ENCODE measurements around the gene TIGAR. TPM values are rescaled to one million over a fixed set of nuclear protein-coding genes. Genes with fewer than 3 reads are reported as not detected.

TIGAR gene
- total RNA-seq, 5 donors from 2014 or later (not counting 1 experiment from before 2014, with no cell fraction given): 6.7 to 11.4 (median 7.5) TPM

DNA sequence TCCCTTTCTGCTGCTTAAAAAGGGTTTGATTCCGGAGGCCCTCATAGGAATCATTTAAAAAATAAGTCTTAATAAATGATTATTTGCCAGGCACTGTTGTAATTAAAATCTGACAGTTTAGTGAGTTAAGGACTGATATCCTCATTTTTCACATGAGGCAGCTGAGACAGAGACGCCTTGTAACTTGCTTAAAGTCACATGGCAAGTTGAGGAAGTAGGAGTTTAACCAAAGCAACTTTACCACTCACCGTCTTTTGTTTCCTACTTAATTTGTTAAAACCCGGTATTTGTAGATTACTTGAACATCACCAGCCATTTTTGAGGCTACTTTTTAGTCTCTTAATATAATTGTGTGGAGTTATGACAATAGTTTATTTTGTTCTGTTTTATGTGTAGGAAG lies 2.4 kb downstream of the TIGAR start:
- H3K27ac Mint-ChIP-seq: peak overlapping the region in 1 of 2 donors; percentile 23
- H3K9me3 Mint-ChIP-seq: no peaks in the 10 kb centered on the region
- WGBS (ENCODE audit: insufficient coverage): no CpG with 5 or more reads among the region's 4 CpGs
- ATAC-seq (replicated peaks in 1 of 4): no peak
- peaks cover 46 to 49% (median 48%) of the 10 kb centered on the region in 3 donors for H3K4me1 Mint-ChIP-seq
- CTCF ChIA-PET: interaction anchor here in 1 of 2 donors (0.7 kb wide), 1 partner anchor 523 kb away, joined by 5 read pairs; no protein-coding TSS in a partner anchor
- H3K27me3 ChIP-seq (replicated peaks in 1 of 2; ENCODE audit: control insufficient read depth in 2 of 2, extremely low read depth in 1 of 2, insufficient read depth in 2 of 2, low read length in 1 of 2): no peaks in the 10 kb centered on the region
- no peaks in the 10 kb centered on the region for H3K36me3 ChIP-seq (ENCODE audit: control insufficient read depth in 2 of 2, extremely low read depth in 1 of 2, insufficient read depth in 1 of 2, low read length in 1 of 2)
- no peak for DNase-seq
- no peaks in the 10 kb centered on the region for H3K27me3 Mint-ChIP-seq
- H3K4me3 Mint-ChIP-seq: no peak overlapping the region
- POLR2A ChIA-PET: interaction anchor here in 1 of 2 donors (0.6 to 0.7 kb wide), 2 partner anchors 13 to 448 kb away, joined by 3 to 8 read pairs; no protein-coding TSS in a partner anchor
- peaks cover 19 to 22% of the 10 kb centered on the region in 2 experiments for H3K4me1 ChIP-seq (ENCODE audit: control insufficient read depth in 1 of 2, extremely low read depth in 1 of 2, insufficient read depth in 2 of 2, low read length in 2 of 2)
- H3K27ac ChIP-seq (ENCODE audit: low read length): no peak overlapping the region
- H3K9me3 ChIP-seq: no peaks in the 10 kb centered on the region
- peaks cover 3% of the 10 kb centered on the region for H3K36me3 Mint-ChIP-seq
- H3K4me3 ChIP-seq (ENCODE audit: control insufficient read depth in 1 of 2, extremely low read depth in 1 of 2, low read length in 1 of 2): no peak overlapping the region

DNA sequence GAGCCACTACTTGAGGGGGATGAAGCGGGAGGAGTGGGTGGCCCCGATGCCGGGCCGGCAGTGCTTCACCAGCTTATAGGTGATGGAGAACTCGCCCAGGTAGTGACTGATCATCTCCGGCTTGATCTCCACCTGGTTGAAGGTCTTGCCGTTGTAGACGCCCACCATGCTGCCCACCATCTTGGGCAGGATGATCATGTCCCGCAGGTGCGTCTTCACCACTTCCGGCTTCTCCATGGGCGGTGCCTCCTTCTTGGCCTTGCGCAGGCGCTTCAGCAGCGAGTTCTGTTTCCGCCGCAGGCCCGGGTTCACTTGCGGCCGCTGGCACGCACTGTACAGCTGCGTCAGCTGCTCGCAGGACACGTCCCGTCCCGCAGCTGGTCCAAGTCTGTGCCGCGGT lies 3.4 kb downstream of the TIGAR start:
- Mint-ChIP-seq H3K27ac (no peak overlapping the region), H3K27me3 (no peaks in the 10 kb centered on the region), H3K9me3 (no peaks in the 10 kb centered on the region), H3K36me3 (peaks cover 6% of the 10 kb centered on the region), H3K4me1 (peaks cover 48 to 52% (median 49%) of the 10 kb centered on the region in 3 donors), H3K4me3 (no peak overlapping the region)
- ATAC-seq (replicated peaks in 1 of 4) (no peak), DNase-seq (no peak)
- no peak overlapping the region for H3K27ac ChIP-seq (ENCODE audit: low read length)
- ChIA-PET CTCF (interaction anchor here (0.6 to 1.7 kb wide), 2 partner anchors 13 to 26 kb away, joined by 4 read pairs; no protein-coding TSS in a partner anchor), POLR2A (interaction anchor here in 1 of 2 donors (0.6 kb wide), 1 partner anchor 427 kb away, joined by 11 read pairs; no protein-coding TSS in a partner anchor)
- no peaks in the 10 kb centered on the region for H3K9me3 ChIP-seq
- H3K36me3 ChIP-seq (ENCODE audit: control insufficient read depth in 2 of 2, extremely low read depth in 1 of 2, insufficient read depth in 1 of 2, low read length in 1 of 2): no peaks in the 10 kb centered on the region
- H3K27me3 ChIP-seq (replicated peaks in 1 of 2; ENCODE audit: control insufficient read depth in 2 of 2, extremely low read depth in 1 of 2, insufficient read depth in 2 of 2, low read length in 1 of 2): no peaks in the 10 kb centered on the region
- 97% methylated on average over 24 of the region's 28 CpGs for WGBS (ENCODE audit: insufficient coverage)
- H3K4me1 ChIP-seq (ENCODE audit: control insufficient read depth in 1 of 2, extremely low read depth in 1 of 2, insufficient read depth in 2 of 2, low read length in 2 of 2): peaks cover 19 to 22% of the 10 kb centered on the region in 2 experiments
- H3K4me3 ChIP-seq (ENCODE audit: control insufficient read depth in 1 of 2, extremely low read depth in 1 of 2, low read length in 1 of 2): no peak overlapping the region

- Histone ChIP-seq H3K9me3 (no peaks in the 10 kb centered on the region), H3K4me3 (ENCODE audit: control insufficient read depth in 1 of 2, extremely low read depth in 1 of 2, low read length in 1 of 2) (no peak overlapping the region), H3K36me3 (ENCODE audit: control insufficient read depth in 2 of 2, extremely low read depth in 1 of 2, insufficient read depth in 1 of 2, low read length in 1 of 2) (peaks cover 0 to 4% of the 10 kb centered on the region in 2 donors), H3K4me1 (ENCODE audit: control insufficient read depth in 1 of 2, extremely low read depth in 1 of 2, insufficient read depth in 2 of 2, low read length in 2 of 2) (peaks cover 15% of the 10 kb centered on the region in 2 experiments), H3K27ac (ENCODE audit: low read length) (no peak overlapping the region), H3K27me3 (replicated peaks in 1 of 2; ENCODE audit: control insufficient read depth in 2 of 2, extremely low read depth in 1 of 2, insufficient read depth in 2 of 2, low read length in 1 of 2) (no peaks in the 10 kb centered on the region)
- no CpG with 5 or more reads among the region's 3 CpGs for WGBS (ENCODE audit: insufficient coverage)
- Mint-ChIP-seq H3K4me3 (no peak overlapping the region), H3K27me3 (no peaks in the 10 kb centered on the region), H3K4me1 (peaks cover 39 to 50% (median 42%) of the 10 kb centered on the region in 3 donors), H3K36me3 (peaks cover 6% of the 10 kb centered on the region), H3K27ac (no peak overlapping the region), H3K9me3 (no peaks in the 10 kb centered on the region)
- ChIA-PET POLR2A (interaction anchor here in 1 of 2 donors (0.6 to 0.9 kb wide), 2 partner anchors 20 to 608 kb away, joined by 6 read pairs; no protein-coding TSS in a partner anchor), CTCF (interaction anchor here in 1 of 2 donors (0.7 kb wide), 1 partner anchor 551 kb away, joined by 11 read pairs; no protein-coding TSS in a partner anchor)
- DNase-seq (no peak), ATAC-seq (replicated peaks in 1 of 4) (no peak)
These were observed 5.0 kb downstream of the TIGAR start for GRCh38 chr12:4325966-4326365.

DNA sequence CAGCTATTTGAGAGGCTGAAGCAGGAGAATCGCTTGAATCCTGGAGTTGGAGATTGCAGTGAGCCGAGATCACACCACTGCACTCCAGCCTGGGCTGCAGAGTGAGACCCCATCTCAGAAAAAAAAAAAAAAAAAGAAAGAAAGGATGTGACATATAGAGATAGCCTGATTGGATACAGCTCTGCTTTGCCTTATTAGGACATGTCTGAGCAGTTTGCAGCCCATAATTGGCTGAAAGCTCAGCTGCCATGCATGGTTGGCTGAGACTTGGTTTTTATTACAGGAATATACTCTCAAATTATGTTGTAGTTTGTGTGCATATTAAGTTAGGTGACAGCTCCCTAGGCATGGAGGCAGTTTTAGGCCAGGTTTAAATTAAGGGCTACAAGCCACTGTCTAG lies 6.3 kb downstream of the TIGAR start:
- ChIA-PET POLR2A (no interaction called here), CTCF (interaction anchor here in 1 of 2 donors (0.6 kb wide), 2 partner anchors 10 to 31 kb away, joined by 3 to 4 read pairs; no protein-coding TSS in a partner anchor)
- H3K9me3 ChIP-seq: no peaks in the 10 kb centered on the region
- H3K27ac ChIP-seq (ENCODE audit: low read length): no peak overlapping the region
- H3K9me3 Mint-ChIP-seq: no peaks in the 10 kb centered on the region
- H3K27me3 Mint-ChIP-seq: no peaks in the 10 kb centered on the region
- peaks cover 28 to 45% (median 38%) of the 10 kb centered on the region in 3 donors for H3K4me1 Mint-ChIP-seq
- WGBS (ENCODE audit: insufficient coverage): 94% methylated on average over 2 of the region's 2 CpGs
- no peak for ATAC-seq (replicated peaks in 1 of 4)
- no peaks in the 10 kb centered on the region for H3K27me3 ChIP-seq (replicated peaks in 1 of 2; ENCODE audit: control insufficient read depth in 2 of 2, extremely low read depth in 1 of 2, insufficient read depth in 2 of 2, low read length in 1 of 2)
- peaks cover 5 to 12% of the 10 kb centered on the region in 2 experiments for H3K4me1 ChIP-seq (ENCODE audit: control insufficient read depth in 1 of 2, extremely low read depth in 1 of 2, insufficient read depth in 2 of 2, low read length in 2 of 2)
- H3K27ac Mint-ChIP-seq: no peak overlapping the region
- H3K36me3 ChIP-seq (ENCODE audit: control insufficient read depth in 2 of 2, extremely low read depth in 1 of 2, insufficient read depth in 1 of 2, low read length in 1 of 2): peaks cover 0 to 8% of the 10 kb centered on the region in 2 donors
- peaks cover 15% of the 10 kb centered on the region for H3K36me3 Mint-ChIP-seq
- no peak for DNase-seq
- no peak overlapping the region for H3K4me3 ChIP-seq (ENCODE audit: control insufficient read depth in 1 of 2, extremely low read depth in 1 of 2, low read length in 1 of 2)
- H3K4me3 Mint-ChIP-seq: no peak overlapping the region

GRCh38 chr12:4330203-4330602 lies 9.2 kb downstream of the TIGAR start:
- H3K36me3 Mint-ChIP-seq: peaks cover 25% of the 10 kb centered on the region
- Histone ChIP-seq H3K27me3 (replicated peaks in 1 of 2; ENCODE audit: control insufficient read depth in 2 of 2, extremely low read depth in 1 of 2, insufficient read depth in 2 of 2, low read length in 1 of 2) (no peaks in the 10 kb centered on the region), H3K36me3 (ENCODE audit: control insufficient read depth in 2 of 2, extremely low read depth in 1 of 2, insufficient read depth in 1 of 2, low read length in 1 of 2) (peaks cover 0 to 16% of the 10 kb centered on the region in 2 donors), H3K27ac (ENCODE audit: low read length) (no peak overlapping the region), H3K4me1 (ENCODE audit: control insufficient read depth in 1 of 2, extremely low read depth in 1 of 2, insufficient read depth in 2 of 2, low read length in 2 of 2) (no peaks in the 10 kb centered on the region), H3K9me3 (no peaks in the 10 kb centered on the region), H3K4me3 (ENCODE audit: control insufficient read depth in 1 of 2, extremely low read depth in 1 of 2, low read length in 1 of 2) (no peak overlapping the region)
- POLR2A ChIA-PET: interaction anchor here in 1 of 2 donors (0.8 kb wide), 1 partner anchor 460 kb away, joined by 3 read pairs; no protein-coding TSS in a partner anchor
- no peak overlapping the region for H3K27ac Mint-ChIP-seq
- CTCF ChIA-PET: interaction anchor here in 1 of 2 donors (0.7 kb wide), 1 partner anchor 36 kb away, joined by 3 read pairs; no protein-coding TSS in a partner anchor
- WGBS (ENCODE audit: insufficient coverage): no CpG with 5 or more reads among the region's 3 CpGs
- DNase-seq (no peak), ATAC-seq (replicated peaks in 1 of 4) (no peak)
- no peaks in the 10 kb centered on the region for H3K27me3 Mint-ChIP-seq
- no peak overlapping the region for H3K4me3 Mint-ChIP-seq
- no peaks in the 10 kb centered on the region for H3K9me3 Mint-ChIP-seq
- H3K4me1 Mint-ChIP-seq: peaks cover 16 to 26% (median 20%) of the 10 kb centered on the region in 3 donors

DNA sequence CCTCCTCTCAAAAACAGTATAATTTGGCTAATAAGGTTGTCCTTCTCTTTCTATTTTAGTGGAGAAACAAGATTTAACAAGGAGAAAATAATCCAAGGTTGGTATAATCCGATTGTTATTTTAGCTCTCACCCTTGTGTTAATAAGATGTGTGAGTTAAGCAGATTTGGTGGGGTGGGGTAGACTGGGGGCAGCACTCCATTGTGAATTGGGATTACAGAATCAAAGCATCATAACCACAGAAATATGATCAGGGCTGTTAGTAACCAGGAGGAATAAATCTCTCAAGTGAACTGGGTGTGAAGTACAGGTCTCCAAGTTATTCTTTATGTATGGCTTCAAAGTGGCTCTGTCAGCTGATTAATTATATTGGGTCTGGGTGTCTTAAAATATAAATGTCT lies 10.2 kb downstream of the TIGAR start:
- Histone ChIP-seq H3K4me1 (ENCODE audit: control insufficient read depth in 1 of 2, extremely low read depth in 1 of 2, insufficient read depth in 2 of 2, low read length in 2 of 2) (no peaks in the 10 kb centered on the region), H3K4me3 (ENCODE audit: control insufficient read depth in 1 of 2, extremely low read depth in 1 of 2, low read length in 1 of 2) (no peak overlapping the region), H3K36me3 (ENCODE audit: control insufficient read depth in 2 of 2, extremely low read depth in 1 of 2, insufficient read depth in 1 of 2, low read length in 1 of 2) (peaks cover 0 to 16% of the 10 kb centered on the region in 2 donors), H3K27ac (ENCODE audit: low read length) (no peak overlapping the region), H3K9me3 (no peaks in the 10 kb centered on the region), H3K27me3 (replicated peaks in 1 of 2; ENCODE audit: control insufficient read depth in 2 of 2, extremely low read depth in 1 of 2, insufficient read depth in 2 of 2, low read length in 1 of 2) (no peaks in the 10 kb centered on the region)
- H3K27me3 Mint-ChIP-seq: no peaks in the 10 kb centered on the region
- no CpG with 5 or more reads among the region's 1 CpG for WGBS (ENCODE audit: insufficient coverage)
- no peaks in the 10 kb centered on the region for H3K9me3 Mint-ChIP-seq
- peaks cover 32% of the 10 kb centered on the region for H3K36me3 Mint-ChIP-seq
- no peak overlapping the region for H3K4me3 Mint-ChIP-seq
- DNase-seq (no peak), ATAC-seq (replicated peaks in 1 of 4) (no peak)
- ChIA-PET POLR2A (interaction anchor here in 1 of 2 donors (0.5 kb wide), 1 partner anchor 30 kb away, joined by 6 read pairs; no protein-coding TSS in a partner anchor), CTCF (interaction anchor here in 1 of 2 donors (0.5 kb wide), 1 partner anchor 37 kb away, joined by 3 read pairs; no protein-coding TSS in a partner anchor)
- H3K4me1 Mint-ChIP-seq: peaks cover 11 to 21% (median 17%) of the 10 kb centered on the region in 3 donors
- H3K27ac Mint-ChIP-seq: no peak overlapping the region

All from T-cell (primary cell).